ENCODE data around the gene RAB36. TPM values are rescaled to one million over a fixed set of nuclear protein-coding genes. Genes with fewer than 3 reads are reported as not detected.

The RAB36 gene
- total and polyA plus RNA-seq, 2 donors (not counting 1 experiment from before 2014, with no cell fraction given) = 1.1 to 3.3 TPM

- Mint-ChIP-seq H3K27me3 (no peaks in the 10 kb centered on the region), H3K4me1 (peaks cover 14% of the 10 kb centered on the region), H3K4me3 (no peak overlapping the region), H3K27ac (peak overlapping the region; percentile 73), H3K9me3 (ENCODE audit: insufficient read depth) (no peaks in the 10 kb centered on the region)
- Histone ChIP-seq H4K20me1 (ENCODE audit: control insufficient read depth, insufficient read depth, low read length, poor library complexity, severe bottlenecking) (no peaks in the 10 kb centered on the region), H3K4me3 (ENCODE audit: control extremely low read depth in 1 of 5, extremely low read depth in 1 of 5, insufficient read depth in 1 of 5, low read depth in 2 of 5, low read length in 4 of 5) (no peak overlapping the region), H2AFZ (ENCODE audit: insufficient read depth, low read depth, low read length, poor library complexity, severe bottlenecking) (peak overlapping the region; percentile 79), H3K9me3 (ENCODE audit: control extremely low read depth in 1 of 3, control insufficient read depth in 2 of 3, insufficient read depth in 1 of 3, low read length in 2 of 3) (no peaks in the 10 kb centered on the region), H3K4me1 (ENCODE audit: control insufficient read depth in 2 of 2, insufficient read depth in 2 of 2, low read length in 2 of 2) (peaks cover 5 to 12% of the 10 kb centered on the region in 2 donors), H3K9ac (ENCODE audit: low read length) (no peak overlapping the region), H3K36me3 (replicated peaks in 1 of 2; ENCODE audit: control extremely low read depth in 1 of 2, control insufficient read depth in 1 of 2, extremely low read depth in 1 of 2, insufficient read depth in 2 of 2, low read length in 1 of 2) (no peaks in the 10 kb centered on the region), H3K79me2 (ENCODE audit: control insufficient read depth, insufficient read depth, low read length) (no peaks in the 10 kb centered on the region), H3K27ac (ENCODE audit: low read length in 2 of 2) (peak overlapping the region in 1 of 2 donors; percentile 19), H3K27me3 (replicated peaks in 1 of 4; ENCODE audit: control extremely low read depth in 1 of 4, control insufficient read depth in 3 of 4, insufficient read depth in 4 of 4, low read length in 3 of 4) (no peaks in the 10 kb centered on the region), H3K4me2 (replicated peaks; ENCODE audit: low read depth, low read length, poor library complexity, severe bottlenecking) (peak overlapping the region; percentile 52)
- ATAC-seq (ENCODE audit: low read depth) (no peak), DNase-seq (peak; percentile 56)
- POLR2A ChIA-PET = no interaction called here
- WGBS (ENCODE audit: insufficient coverage) = 66% methylated on average over 14 of the region's 15 CpGs
- TF ChIP-seq EZH2 (IDR thresholded peaks at IDR 0.05; ENCODE audit: borderline replicate concordance, insufficient read depth, low read depth, low read length, poor library complexity, severe bottlenecking) (no peak), CTCF (IDR thresholded peaks at IDR 0.05) (no peak)
- CTCF ChIA-PET = interaction anchor here (0.6 to 6.7 kb wide), 5 partner anchors 8 to 161 kb away, joined by 3 to 84 read pairs (median 5); partner anchors contain the start of gene GNAZ
- intact Hi-C loops (cut with micrococcal nuclease) = no loop called here
These were observed 25.5 kb upstream of the RAB36 start for GRCh38 chr22:23119494-23120414.

GRCh38 chr22:23120415-23120899 lies 24.8 kb upstream of the RAB36 start:
- TF ChIP-seq CTCF (IDR thresholded peaks at IDR 0.05) (no peak), EZH2 (IDR thresholded peaks at IDR 0.05; ENCODE audit: borderline replicate concordance, insufficient read depth, low read depth, low read length, poor library complexity, severe bottlenecking) (no peak)
- Histone ChIP-seq H3K4me1 (ENCODE audit: control insufficient read depth in 2 of 2, insufficient read depth in 2 of 2, low read length in 2 of 2) (peaks cover 5 to 12% of the 10 kb centered on the region in 2 donors), H2AFZ (ENCODE audit: insufficient read depth, low read depth, low read length, poor library complexity, severe bottlenecking) (no peak overlapping the region), H3K36me3 (replicated peaks in 1 of 2; ENCODE audit: control extremely low read depth in 1 of 2, control insufficient read depth in 1 of 2, extremely low read depth in 1 of 2, insufficient read depth in 2 of 2, low read length in 1 of 2) (no peaks in the 10 kb centered on the region), H3K4me2 (replicated peaks; ENCODE audit: low read depth, low read length, poor library complexity, severe bottlenecking) (no peak overlapping the region), H3K79me2 (ENCODE audit: control insufficient read depth, insufficient read depth, low read length) (no peaks in the 10 kb centered on the region), H4K20me1 (ENCODE audit: control insufficient read depth, insufficient read depth, low read length, poor library complexity, severe bottlenecking) (no peaks in the 10 kb centered on the region), H3K27me3 (replicated peaks in 1 of 4; ENCODE audit: control extremely low read depth in 1 of 4, control insufficient read depth in 3 of 4, insufficient read depth in 4 of 4, low read length in 3 of 4) (no peaks in the 10 kb centered on the region), H3K4me3 (ENCODE audit: control extremely low read depth in 1 of 5, extremely low read depth in 1 of 5, insufficient read depth in 1 of 5, low read depth in 2 of 5, low read length in 4 of 5) (no peak overlapping the region), H3K9me3 (ENCODE audit: control extremely low read depth in 1 of 3, control insufficient read depth in 2 of 3, insufficient read depth in 1 of 3, low read length in 2 of 3) (no peaks in the 10 kb centered on the region), H3K9ac (ENCODE audit: low read length) (no peak overlapping the region), H3K27ac (ENCODE audit: low read length in 2 of 2) (no peak overlapping the region)
- no peak overlapping the region for H3K4me3 Mint-ChIP-seq
- peaks cover 14% of the 10 kb centered on the region for H3K4me1 Mint-ChIP-seq
- no peaks in the 10 kb centered on the region for H3K9me3 Mint-ChIP-seq (ENCODE audit: insufficient read depth)
- POLR2A ChIA-PET = no interaction called here
- 87% methylated on average over 3 of the region's 7 CpGs for WGBS (ENCODE audit: insufficient coverage)
- H3K27me3 Mint-ChIP-seq = no peaks in the 10 kb centered on the region
- ATAC-seq (ENCODE audit: low read depth) = no peak
- intact Hi-C loops (cut with micrococcal nuclease) = no loop called here
- H3K27ac Mint-ChIP-seq = no peak overlapping the region
- no peak for DNase-seq
- CTCF ChIA-PET = interaction anchor here (0.6 to 6.7 kb wide), 4 partner anchors 17 to 162 kb away, joined by 3 to 84 read pairs (median 4); partner anchors contain the start of gene GNAZ

Data from B cell (primary cell).